ENCODE results near the gene NSMCE1. TPM values are rescaled to one million over a fixed set of nuclear protein-coding genes. Genes with fewer than 3 reads are reported as not detected.
A peak's percentile ranks its signal among the peaks of the same experiment; 100 is the strongest.
"Not testable (repeated sequence)": the region's sequence is repeated elsewhere in the genome, so short reads cannot be mapped to it uniquely, and the experiment has no call there.

The NSMCE1 gene
- total RNA-seq, 1 experiment from 2014 or later = 51.7 TPM

DNA sequence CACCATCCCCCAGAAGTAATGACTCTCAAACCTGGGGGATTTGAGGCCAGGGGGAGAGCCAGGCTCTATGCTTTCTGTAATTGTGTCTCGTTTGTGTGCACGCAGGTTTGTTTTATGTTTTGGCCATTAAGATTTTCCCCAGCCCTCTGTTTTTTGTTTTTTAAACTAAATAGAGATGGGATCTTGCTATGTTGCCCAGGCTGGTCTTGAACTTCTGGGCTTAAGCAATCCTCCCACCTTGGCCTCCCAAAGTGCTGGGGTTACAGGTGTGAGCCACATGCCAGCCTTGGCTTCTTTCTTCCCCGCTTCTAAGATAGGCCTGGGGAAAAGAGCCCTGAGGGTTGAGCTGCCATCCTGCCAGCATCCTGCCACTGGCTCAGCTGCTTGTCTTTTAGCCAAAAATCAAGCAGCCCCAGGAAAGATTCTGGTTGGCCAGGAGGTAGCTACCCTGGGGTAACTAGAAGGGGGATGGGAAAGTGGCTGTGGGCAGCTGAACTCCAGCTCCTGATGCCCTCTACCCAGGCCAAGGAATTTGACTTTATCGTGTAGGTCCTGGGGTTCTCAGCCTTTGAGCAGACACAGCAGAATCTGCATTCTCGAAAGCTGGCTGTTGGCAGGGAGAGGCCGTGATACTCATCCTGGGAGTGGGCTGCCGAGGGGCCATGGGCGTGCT lies 46.9 kb downstream of the NSMCE1 start:
- H3K9me3 ChIP-seq = no peaks in the 10 kb centered on the region
- H3K36me3 ChIP-seq = peaks cover 19% of the 10 kb centered on the region
- no peaks in the 10 kb centered on the region for H3K27me3 ChIP-seq
- DNase-seq = peak; percentile 96
- no peak overlapping the region for H3K4me3 ChIP-seq

DNA sequence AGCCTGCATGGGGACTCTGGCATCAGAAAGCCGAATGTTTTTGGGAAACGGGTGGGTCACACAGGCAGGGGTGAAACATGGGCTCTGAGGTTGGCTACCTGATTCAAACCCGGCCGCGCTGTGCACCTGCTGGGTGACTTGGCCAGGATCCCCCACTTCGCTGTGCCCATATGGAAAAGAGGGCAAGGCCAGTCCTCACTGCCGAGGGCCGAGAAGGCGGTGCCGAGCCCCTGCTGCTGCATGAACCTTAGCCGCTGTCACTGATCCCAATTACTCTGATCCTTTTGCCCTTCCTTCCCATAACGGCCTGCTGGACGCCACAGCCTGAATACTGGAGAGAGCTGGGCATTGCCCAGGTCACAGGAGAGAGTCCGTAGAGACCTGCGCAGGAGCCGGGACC lies 47.6 kb downstream of the NSMCE1 start:
- peaks cover 19% of the 10 kb centered on the region for H3K36me3 ChIP-seq
- no peaks in the 10 kb centered on the region for H3K27me3 ChIP-seq
- no peak overlapping the region for H3K4me3 ChIP-seq
- no peaks in the 10 kb centered on the region for H3K9me3 ChIP-seq
- no peak for DNase-seq

DNA sequence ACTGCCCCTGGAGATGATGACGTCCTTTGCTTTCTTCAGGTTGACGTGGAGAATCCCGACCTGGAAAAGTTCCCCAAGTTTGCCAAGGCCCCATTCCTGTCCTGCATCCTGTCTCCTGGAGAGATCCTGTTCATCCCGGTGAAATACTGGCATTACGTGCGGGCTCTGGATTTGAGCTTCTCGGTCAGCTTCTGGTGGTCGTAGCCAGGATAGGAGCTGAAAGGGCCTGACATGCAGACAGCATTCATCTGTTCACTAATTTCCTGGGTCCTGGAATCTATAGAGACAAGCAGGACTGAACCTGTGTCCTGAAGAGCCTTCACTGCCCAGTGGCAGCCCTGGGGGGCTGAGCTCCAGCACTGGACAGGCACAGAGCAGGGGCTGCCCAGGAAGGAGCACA lies 48.0 kb downstream of the NSMCE1 start:
- no peaks in the 10 kb centered on the region for H3K27me3 ChIP-seq
- H3K9me3 ChIP-seq = no peaks in the 10 kb centered on the region
- H3K4me3 ChIP-seq = no peak overlapping the region
- H3K36me3 ChIP-seq = peaks cover 23% of the 10 kb centered on the region
- DNase-seq = no peak

DNA sequence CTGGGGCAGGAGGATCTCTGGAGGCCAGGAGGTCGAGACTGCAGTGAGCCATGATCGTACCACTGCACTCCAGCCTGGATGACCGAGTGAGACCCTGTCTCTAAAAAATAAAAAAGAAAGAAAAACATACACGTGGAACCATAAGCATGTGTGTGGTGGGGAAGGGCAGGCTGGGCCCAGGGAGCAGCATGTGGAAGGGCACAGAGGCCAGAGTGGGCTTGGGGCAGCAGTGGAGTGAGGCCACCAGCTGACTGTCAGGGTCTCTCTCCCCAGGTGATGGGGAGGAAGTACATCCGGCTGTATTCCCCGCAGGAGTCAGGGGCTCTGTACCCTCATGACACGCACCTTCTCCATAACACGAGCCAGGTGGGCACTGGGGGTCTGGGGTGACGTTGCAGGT lies 48.5 kb downstream of the NSMCE1 start:
- H3K9me3 ChIP-seq = no peaks in the 10 kb centered on the region
- no peaks in the 10 kb centered on the region for H3K27me3 ChIP-seq
- DNase-seq = no peak
- H3K4me3 ChIP-seq = no peak overlapping the region
- peaks cover 23% of the 10 kb centered on the region for H3K36me3 ChIP-seq

DNA sequence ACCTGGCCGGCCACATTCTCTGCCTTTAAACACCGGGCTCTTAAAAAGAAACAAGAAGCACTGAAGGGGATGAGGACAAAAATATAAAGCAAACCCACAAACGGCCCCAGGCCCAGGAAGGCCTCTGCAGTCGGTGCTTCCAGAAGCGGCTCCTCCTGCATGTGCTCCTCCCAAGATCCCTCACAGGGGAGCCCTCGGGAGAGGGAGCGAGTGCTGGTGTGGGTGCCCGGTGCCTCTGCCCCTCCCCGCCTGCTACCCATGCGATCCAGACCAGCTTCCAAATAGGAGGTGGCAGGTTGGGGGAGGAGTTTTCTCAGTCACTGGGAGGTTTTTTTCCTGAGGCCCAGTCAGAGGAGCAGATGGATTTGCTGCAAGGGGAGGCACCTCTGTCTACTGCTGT lies 49.4 kb downstream of the NSMCE1 start:
- no peaks in the 10 kb centered on the region for H3K27me3 ChIP-seq
- H3K4me3 ChIP-seq = no peak overlapping the region
- no peaks in the 10 kb centered on the region for H3K9me3 ChIP-seq
- peaks cover 24% of the 10 kb centered on the region for H3K36me3 ChIP-seq
- no peak for DNase-seq

DNA sequence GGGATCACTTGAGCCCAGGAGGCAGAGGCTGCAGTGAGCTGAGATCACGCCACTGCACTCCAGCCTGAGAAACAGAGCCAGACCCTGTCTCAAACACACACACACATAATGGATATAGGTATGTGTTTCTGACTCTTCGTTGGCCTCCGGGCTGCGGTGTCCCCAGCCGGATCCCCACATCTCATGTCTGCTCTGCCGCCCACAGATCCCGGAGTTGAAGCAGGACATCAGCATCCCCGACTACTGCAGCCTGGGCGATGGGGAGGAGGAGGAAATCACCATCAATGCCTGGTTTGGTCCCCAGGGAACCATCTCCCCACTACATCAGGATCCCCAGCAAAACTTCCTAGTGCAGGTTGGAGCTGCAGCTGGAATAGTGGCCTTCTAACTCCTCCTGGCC lies 49.8 kb downstream of the NSMCE1 start:
- Histone ChIP-seq H3K9me3 (no peaks in the 10 kb centered on the region), H3K27me3 (no peaks in the 10 kb centered on the region), H3K4me3 (no peak overlapping the region), H3K36me3 (peaks cover 20% of the 10 kb centered on the region)
- DNase-seq = no peak

DNA sequence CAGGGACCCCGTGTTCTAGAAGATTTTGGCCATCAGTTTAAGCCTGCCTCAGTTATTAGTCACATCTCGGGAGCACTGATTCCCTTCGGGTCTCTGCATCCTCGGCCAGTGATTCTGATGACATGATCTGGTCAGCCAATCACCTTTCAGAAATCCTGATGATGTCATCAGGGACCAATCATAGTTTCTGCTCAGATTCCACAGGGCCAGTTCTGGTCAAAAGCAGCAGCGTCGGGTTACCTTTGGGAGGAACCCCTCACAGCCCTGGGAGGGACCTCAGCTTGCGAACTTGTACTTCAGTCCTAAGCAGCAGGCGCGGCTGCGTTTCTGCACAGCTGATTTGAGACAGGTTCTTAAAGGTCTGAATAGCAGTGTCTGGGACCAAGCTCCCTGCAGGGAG lies 51.3 kb downstream of the NSMCE1 start:
- H3K4me3 ChIP-seq = no peak overlapping the region
- no peaks in the 10 kb centered on the region for H3K9me3 ChIP-seq
- peaks cover 18% of the 10 kb centered on the region for H3K36me3 ChIP-seq
- DNase-seq = no peak
- H3K27me3 ChIP-seq = no peaks in the 10 kb centered on the region

DNA sequence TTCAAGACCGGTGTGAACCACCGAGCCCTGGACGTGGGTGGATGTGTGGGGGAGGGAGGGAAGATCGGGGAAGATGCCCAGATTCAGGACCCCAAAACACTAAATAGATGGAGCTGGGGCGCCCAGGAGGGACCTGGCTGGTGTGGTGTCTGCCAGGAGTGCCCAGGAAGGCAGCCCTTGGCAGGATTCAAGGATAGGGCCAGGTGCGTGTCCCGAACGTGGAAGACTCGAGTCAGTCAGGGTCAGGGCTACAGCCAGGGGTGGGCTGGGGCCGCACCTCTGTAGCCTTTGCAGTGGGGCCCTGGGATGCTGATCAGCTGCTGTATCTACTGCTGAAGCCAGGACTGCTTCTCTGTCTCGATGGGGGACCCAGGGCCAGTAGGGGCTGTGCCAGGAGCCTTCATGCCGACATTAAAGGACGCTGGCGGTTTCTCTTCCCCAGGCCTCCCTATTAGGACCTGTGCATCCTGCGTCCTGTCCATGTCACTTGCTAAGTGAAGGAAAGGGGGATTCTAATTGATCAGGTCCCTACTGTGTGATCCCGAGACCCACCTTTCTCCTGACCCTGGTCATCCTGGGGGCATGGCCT lies 52.2 kb downstream of the NSMCE1 start:
- H3K27me3 ChIP-seq = no peaks in the 10 kb centered on the region
- peaks cover 24% of the 10 kb centered on the region for H3K36me3 ChIP-seq
- no peak for DNase-seq
- H3K9me3 ChIP-seq = no peaks in the 10 kb centered on the region
- no peak overlapping the region for H3K4me3 ChIP-seq

DNA sequence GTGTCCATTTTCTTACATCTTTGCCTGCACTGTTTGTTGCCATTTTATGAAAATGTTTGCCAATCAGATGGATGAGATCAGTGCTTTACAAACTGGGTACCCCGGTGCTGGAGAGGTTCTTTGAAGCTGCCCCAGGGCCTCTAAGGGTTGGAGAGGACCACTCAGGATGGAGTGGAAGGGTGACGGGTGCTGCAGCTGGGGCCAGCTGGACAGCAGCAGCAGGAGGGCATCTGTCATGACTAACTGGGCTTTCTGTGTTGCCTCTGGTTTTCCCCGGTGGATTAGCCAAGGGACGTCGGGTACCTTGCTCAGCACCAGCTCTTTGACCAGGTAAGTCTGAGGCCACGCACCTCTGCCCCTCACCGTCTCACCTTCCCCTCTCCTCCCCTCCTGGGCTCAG lies 52.9 kb downstream of the NSMCE1 start:
- Histone ChIP-seq H3K36me3 (peaks cover 23% of the 10 kb centered on the region), H3K9me3 (no peaks in the 10 kb centered on the region), H3K4me3 (no peak overlapping the region), H3K27me3 (no peaks in the 10 kb centered on the region)
- no peak for DNase-seq

DNA sequence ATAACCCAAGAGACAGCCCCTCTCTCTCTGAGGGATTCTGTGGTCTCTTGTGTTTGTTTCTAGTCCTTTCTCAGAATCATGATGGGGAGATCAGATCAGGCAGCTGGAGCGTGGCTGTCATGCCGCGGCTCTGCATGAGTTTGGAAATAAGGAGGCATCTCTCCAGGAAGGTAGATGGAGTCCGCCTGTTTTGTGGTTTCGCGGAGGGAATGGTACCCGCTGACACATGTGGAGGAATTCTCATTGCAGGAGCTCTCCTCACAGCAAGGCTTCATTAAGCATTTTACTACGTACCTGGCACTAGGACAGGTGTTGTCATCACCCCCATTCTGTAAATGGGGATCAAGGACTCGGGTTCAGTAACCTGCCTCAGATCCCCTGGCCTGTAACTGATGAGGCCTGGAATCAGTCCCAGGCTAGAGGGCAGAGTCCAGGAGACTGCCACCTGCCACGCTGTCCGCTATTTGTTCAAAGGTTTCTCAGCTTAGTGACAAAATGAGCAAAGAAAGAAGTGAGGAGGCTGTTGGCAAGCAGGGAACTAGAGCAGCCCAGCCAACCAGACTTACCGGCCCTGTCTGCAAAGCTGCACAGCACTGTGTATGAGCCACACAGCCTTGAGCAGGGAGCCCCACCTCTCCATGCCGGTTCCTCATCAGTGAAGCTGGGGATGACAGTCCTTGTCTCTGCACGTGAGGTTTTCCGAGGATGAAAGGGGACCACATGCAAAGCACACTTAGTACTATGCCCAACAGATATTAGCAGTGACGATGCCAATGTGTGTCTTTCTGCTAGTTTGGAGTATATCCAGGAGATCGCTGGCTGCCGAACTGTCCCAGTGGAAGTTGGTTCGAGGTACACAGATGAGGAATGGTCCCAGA lies 54.2 kb downstream of the NSMCE1 start:
- no peak for DNase-seq
- Histone ChIP-seq H3K36me3 (peaks cover 28% of the 10 kb centered on the region), H3K4me3 (no peak overlapping the region), H3K9me3 (no peaks in the 10 kb centered on the region), H3K27me3 (no peaks in the 10 kb centered on the region)

DNA sequence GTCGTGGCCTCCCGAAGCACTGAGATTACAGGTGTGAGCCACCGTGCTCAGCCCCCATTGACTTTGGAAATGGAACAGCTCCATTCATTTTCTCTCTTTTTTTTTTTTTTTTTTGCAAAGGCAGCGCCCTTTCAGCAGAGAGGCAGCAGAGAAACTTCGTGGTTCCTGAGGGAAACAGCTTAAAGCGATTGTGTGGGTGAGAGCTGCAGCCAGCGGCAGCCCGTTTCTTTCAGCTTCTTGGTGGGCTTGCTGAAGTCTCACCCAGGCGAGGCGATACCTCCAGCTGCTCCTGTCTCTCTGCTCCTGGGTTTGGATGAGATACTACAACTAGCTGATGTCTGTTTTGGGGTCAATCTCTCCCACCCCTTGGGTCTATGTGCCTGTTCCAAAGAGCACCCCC lies 57.5 kb downstream of the NSMCE1 start:
- Histone ChIP-seq H3K27me3 (no peaks in the 10 kb centered on the region), H3K4me3 (no peak overlapping the region), H3K36me3 (peaks cover 28% of the 10 kb centered on the region), H3K9me3 (no peaks in the 10 kb centered on the region)
- DNase-seq = no peak

DNA sequence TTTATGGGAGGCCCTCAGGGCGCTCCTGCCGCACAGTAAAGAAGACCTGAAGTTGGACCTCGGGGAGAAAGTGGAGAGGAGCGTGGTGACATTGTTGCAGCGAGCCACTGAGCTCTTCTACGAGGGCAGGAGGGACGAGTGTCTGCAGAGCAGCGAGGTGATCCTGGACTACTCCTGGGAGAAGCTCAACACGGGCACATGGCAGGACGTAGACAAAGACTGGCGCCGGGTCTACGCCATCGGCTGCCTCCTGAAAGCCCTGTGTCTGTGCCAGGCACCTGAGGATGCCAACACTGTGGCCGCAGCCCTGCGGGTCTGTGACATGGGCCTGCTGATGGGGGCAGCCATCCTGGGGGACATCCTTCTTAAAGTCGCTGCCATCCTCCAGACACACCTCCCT lies 58.4 kb downstream of the NSMCE1 start:
- Histone ChIP-seq H3K4me3 (no peak overlapping the region), H3K9me3 (no peaks in the 10 kb centered on the region), H3K36me3 (peaks cover 25% of the 10 kb centered on the region), H3K27me3 (no peaks in the 10 kb centered on the region)
- no peak for DNase-seq

DNA sequence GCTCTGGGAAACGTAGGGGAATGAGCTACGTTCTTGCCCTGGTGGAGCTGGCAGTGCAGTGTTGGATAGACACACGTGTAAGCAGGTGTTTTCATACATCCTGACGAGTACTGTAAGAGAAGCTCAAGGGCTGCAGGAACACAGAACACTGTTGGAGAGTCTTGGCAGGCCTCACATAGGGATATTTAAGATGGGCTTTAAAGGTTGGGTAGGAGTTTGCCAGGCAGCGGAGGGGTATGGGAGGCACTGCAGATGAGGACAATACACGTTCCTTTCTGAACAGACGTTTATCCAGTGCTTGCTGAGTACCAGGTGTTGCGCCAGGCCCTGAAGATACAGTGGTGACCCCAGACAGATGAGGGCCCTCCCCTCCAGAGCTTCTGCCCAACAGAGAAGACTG lies 59.0 kb downstream of the NSMCE1 start:
- no peak for DNase-seq
- Histone ChIP-seq H3K4me3 (no peak overlapping the region), H3K36me3 (peaks cover 21% of the 10 kb centered on the region), H3K9me3 (no peaks in the 10 kb centered on the region), H3K27me3 (no peaks in the 10 kb centered on the region)

DNA sequence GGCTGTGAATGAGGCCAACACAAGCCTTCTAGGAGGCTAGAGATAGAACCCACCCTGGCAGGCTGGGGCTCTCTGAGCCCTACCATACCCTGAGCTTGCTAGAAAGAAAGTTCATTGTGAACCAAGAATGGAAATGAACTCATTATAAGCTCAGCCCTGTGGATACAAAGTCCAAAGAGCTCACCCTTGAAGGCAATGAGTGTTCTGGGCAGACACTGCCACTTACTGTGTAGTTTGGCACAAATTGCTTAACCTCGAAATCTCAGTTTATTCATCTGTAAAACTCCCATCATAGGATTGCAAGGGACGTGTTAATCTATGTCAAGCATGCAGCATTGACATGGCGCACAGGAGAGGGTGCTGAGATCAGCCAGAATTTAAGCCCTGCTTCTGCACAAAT lies 59.8 kb downstream of the NSMCE1 start:
- H3K36me3 ChIP-seq = peaks cover 17% of the 10 kb centered on the region
- H3K9me3 ChIP-seq = no peaks in the 10 kb centered on the region
- H3K4me3 ChIP-seq = no peak overlapping the region
- H3K27me3 ChIP-seq = no peaks in the 10 kb centered on the region
- peak; percentile 22 for DNase-seq

DNA sequence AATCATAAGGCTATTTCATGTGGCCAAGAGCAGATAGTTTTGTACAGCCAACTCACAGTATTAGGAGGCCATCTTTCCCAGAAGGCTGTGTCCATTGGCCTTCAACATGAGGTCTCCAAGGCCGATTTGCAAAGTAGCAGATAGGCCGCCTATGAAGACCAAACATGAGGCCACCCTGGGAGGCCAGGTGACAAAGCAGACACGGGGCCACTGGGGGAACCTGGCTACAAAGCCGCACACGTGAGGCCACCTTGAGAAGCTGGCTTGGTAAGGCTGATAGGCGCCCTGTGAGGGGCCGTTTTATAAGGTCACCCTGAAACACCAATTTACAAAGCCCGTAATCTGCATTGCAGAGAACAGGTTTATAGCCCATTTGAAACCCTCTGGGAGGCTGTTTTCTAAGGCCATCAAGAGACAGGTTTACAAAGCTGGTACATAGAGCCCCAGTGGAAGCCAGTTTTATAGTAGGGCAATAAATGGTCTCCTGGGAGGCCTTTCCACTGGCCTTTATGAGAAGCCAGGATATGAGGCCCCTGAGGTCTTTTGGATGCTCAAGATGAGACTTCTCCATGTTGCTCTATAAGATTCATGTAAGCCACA lies 60.4 kb downstream of the NSMCE1 start:
- Histone ChIP-seq H3K27me3 (no peaks in the 10 kb centered on the region), H3K36me3 (peaks cover 17% of the 10 kb centered on the region), H3K9me3 (no peaks in the 10 kb centered on the region), H3K4me3 (no peak overlapping the region)
- no peak for DNase-seq

DNA sequence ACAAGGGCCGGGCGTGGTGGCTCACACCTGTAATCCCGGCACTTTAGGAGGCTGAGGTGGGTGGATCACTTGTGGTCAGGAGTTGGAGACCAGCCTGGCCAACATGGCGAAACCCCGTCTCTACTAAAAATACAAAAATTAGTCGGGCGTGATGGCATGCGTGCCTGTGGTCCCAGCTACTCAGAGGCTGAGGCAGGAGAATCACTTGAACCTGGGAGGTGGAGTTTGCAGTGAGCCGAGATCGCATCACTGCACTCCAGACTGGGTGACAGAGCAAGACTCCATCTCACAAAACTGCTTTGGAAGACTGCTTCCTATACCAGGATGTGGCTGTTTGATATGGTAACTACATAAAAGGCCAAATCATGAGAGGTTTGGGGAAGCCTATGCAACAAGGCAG lies 61.5 kb downstream of the NSMCE1 start:
- H3K9me3 ChIP-seq, H3K27me3 ChIP-seq, H3K4me3 ChIP-seq, DNase-seq: not testable (repeated sequence)
- H3K36me3 ChIP-seq = peaks cover 12% of the 10 kb centered on the region

DNA sequence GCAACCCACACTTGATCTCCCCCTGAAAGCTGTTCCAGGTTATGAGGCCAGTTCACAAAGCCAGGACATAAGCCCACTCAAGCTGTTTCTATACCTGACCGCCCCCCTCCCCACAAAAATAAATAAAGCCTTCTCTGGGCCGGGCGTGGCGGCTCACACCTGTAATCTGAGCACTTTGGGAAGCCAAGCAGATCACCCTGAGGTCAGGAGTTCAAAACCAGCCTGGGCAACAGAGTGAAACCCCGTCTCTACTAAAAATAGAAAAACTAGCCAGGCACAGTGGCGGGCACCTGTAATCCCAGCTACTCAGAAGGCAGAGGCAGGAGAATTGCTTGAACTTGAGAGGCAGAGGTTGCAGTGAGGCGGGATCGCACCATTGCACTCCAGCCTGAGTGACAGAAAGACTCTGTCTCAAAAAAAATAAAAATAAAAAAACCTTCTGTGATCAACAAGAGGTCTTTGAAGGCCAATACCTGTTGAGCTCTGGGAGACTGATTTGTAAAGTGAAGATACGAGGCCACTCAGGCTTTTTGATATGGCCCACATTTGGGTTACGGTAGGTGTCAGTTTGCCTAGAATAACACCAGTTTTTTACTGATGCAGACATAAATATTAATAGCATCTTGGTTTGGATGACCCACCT lies 63.0 kb downstream of the NSMCE1 start:
- no peak for DNase-seq
- Histone ChIP-seq H3K36me3 (peaks cover 4% of the 10 kb centered on the region; the same call in 1 of the 2 replicates), H3K9me3 (no peaks in the 10 kb centered on the region), H3K4me3 (no peak overlapping the region), H3K27me3 (no peaks in the 10 kb centered on the region)
